LoVo (cell line): ENCODE data around the gene JARID2.

Source experiments
- DNase-seq: peaks from one replicate; pipeline ENCODE4 v3.0.0-alpha.2; 2016; ENCODE audit warnings: low spot score

Gene JARID2

DNA sequence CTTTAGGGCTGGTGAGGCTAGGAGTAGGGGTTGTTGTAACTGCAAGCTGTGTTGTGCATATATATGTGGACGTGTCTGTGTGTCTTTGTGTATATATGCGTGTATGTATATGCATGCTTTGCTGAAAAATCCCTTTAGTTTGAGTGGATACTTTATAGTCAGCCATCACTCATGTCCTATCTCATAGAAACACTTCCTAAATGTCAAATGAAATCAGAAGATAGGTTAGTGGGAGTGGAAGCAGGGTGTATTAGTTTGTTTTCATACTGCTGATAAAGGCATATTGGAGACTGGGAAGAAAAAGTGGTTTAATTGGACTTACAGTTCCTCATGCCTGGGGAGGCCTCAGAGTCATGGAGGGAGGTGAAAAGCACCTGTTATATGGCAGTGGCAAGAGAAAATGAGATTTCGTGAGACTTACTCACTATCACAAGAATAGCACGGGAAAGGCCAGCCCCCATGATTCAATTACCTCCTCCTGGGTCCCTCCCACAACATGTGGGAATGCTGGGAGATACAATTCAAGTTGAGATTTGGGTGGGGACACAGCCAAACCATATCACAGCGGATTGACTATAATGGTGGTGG lies 131.1 kb downstream of the JARID2 start:
- no peak for DNase-seq

GRCh38 chr6:15378272-15378671 lies 132.4 kb downstream of the JARID2 start:
- no peak for DNase-seq

DNA sequence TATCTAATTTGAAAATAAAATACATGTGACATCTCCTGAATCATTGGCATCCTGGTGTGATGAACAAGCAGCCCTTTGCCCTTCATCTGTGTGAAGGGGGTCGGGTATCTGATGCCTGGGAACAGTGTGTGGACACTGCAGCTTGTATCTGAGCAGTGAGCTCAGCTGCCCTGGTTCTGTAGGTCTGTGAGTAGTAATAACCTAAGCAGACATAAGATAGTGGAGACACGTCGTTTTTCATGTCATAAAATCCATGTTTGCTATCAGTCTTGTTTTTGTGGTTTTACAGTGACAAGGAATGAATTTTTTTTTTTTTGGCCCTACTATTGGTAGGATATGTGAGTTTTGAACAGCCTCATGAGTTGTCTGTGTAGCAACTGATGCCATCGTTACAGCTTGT lies 133.0 kb downstream of the JARID2 start:
- no peak for DNase-seq

GRCh38 chr6:15380351-15380750 lies 134.5 kb downstream of the JARID2 start:
- DNase-seq = no peak

DNA sequence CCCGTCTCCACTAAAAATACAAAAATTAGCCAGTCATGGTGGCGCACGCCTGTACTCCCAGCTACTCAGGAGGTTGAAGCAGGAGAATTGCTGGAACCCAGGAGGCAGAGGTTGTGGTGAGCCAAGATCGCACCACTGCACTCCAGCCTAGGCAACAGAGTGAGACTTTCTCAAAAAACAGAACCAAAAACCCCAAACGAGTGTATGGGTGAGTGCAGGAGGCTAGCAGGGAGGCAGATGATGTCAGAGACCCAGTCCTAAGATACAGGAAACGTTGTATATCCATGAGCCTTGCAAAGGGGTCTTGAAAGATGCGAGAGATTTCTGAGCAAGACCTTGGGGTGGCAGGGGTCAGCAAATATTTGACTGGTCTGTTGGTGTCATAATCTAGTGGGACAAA lies 136.2 kb downstream of the JARID2 start:
- DNase-seq = no peak

GRCh38 chr6:15382712-15383111 lies 136.8 kb downstream of the JARID2 start:
- no peak for DNase-seq

DNA sequence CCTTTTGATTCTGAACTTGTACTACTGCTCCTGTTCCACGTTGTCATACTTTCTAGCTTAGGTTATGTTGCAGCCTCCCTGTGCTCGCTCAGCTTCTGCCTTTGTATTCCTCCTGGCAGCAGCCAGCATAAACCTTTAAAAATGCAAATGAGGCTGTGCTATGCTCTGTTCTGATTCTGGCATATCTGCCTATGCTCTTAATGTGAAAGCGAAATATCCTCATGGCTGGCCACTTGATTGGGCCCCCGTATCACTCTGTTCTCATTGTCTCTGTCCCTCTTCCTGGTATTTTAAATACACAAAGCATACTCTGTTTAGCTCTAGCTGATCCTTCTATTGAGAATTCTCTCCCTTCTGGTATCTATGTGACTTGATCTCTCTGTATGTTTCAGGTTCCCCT lies 139.0 kb downstream of the JARID2 start:
- no peak for DNase-seq

- DNase-seq = no peak
Measured at GRCh38 chr6:15385521-15385920, 139.7 kb downstream of the JARID2 start.

- no peak for DNase-seq
Measured at GRCh38 chr6:15386110-15386755, 140.4 kb downstream of the JARID2 start.

GRCh38 chr6:15386756-15387112 lies 140.9 kb downstream of the JARID2 start:
- DNase-seq = no peak

- DNase-seq = no peak
Measured at GRCh38 chr6:15387118-15387517, 141.2 kb downstream of the JARID2 start.

DNA sequence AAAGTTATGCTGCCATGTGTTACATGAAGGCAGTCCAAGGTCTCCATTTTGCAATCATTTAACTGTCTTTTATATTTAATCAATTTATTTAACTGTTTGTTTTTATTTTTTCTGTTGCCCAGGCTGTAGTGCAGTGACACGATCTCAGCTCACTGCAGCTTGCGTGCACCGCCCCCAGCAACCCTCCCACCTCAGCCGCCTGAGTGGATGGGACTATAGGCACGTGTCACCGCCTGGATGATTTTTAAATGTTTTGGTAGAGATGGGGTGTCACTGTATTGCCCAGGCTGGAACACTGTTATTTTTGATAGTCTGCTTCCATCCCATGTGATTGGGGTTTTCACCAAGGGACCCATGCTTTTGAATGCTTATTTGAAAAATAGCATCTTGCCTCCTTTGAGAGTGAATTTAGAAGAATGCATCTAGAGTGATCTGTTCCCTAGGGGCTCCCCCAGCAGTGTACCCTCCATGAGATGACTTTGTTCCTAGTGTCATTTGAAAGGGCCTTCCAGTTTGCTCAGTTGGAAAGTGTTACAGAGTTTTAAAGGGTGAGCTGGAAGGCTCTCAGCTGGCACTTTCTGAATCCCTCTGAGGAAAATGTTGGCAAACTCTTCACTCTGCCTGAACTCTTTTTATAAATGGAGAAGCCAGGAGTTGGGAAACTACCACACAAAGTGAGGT lies 143.4 kb downstream of the JARID2 start:
- DNase-seq = no peak

- no peak for DNase-seq
Measured at GRCh38 chr6:15389765-15390723, 144.2 kb downstream of the JARID2 start.

- no peak for DNase-seq
Measured at GRCh38 chr6:15391500-15391899, 145.6 kb downstream of the JARID2 start.

- DNase-seq = no peak
Measured at GRCh38 chr6:15392182-15392581, 146.3 kb downstream of the JARID2 start.

DNA sequence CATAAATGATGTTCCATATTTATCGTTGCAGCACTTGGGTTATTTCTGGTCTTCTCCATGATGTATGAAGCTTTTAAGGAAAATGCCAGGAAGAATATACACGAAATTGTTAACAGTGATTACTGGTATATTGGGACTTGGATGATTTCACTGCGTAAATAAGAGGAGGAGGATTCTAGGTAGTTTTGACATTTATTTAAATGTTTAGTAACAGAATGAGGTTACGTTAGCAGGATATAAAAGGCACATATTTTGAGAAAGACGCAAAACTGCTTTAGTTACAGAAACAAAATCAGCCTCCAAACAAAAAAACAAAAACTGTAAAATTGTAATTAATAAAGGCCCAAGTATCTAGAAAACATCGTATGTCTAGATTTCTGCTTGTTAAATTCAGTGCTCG lies 147.7 kb downstream of the JARID2 start:
- no peak for DNase-seq

DNA sequence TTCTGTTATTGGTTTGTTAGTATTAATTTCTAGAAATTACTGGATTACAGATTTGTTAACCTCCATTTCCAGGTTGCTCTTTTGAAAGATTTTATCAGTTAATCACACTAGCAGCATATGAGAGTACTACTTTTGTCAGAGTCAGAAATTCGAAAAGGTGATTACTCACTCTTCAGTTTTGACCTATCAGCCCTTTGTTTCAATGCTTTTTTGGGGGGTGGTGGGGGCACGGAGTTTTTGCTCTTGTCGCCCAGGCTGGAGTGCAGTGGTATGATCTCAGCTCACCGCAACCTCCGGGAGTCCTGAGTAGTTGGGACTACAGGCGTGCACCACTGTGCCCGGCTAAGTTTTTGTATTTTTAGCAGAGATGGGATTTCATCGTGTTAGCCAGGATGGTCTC lies 149.2 kb downstream of the JARID2 start:
- DNase-seq = no peak

DNA sequence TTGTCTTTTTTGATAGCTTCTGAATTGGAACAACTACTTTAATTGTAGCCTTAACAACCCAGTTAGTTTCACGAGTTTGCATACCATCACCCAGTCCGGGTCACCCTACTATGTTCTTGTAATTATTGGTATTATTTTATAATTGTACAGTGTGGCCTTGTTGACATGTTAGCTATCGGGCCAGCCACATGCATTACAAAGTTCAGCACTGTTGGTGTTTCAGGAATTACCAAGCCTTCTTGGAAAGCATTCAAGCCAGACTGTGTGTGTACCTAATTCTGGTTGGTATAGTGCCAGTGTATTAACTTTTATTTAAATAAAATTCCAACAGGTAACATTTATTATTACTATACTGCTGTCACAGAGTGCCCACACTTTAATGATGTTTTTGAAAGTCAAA lies 150.9 kb downstream of the JARID2 start:
- DNase-seq = no peak

GRCh38 chr6:15398633-15399275 lies 152.9 kb downstream of the JARID2 start:
- no peak for DNase-seq

DNA sequence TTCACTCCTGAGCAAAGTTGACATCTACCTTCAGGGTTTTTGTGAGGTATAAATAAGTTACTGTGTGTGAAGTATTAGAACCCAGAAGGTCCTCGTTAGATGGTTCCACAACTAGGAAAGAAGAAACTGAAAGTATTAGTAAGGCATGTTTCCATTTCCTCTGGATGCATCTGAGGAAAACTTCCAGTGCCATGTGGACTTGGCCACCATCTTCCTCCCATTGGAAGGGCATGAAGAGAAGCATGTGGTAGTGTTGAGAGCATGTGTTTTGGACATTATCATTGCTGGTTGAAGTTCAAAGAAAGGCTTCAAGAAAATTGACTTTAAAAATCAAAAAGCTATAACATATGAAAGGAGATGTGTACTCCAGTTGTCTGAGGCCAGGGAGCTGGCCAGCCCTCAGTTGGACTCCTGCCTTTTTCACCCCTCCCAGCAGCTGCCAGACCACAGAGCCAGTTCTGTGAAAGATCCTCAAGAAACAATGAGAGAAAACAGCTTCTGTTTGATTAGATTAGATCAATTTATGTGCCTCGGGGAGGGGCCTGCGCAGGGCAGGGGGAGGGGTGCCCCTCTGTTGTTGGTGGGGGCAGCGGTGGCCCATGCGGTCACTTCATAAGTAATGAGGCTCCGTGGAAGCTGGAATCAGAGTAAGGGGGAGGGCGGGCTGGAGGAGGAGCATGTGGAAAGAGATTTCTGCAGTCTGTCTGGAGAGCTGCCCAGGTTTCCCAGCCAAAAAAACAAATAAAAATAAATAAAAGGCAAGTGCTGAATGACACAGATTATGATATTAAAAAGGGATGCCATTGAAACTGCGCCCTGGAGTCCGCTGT lies 154.0 kb downstream of the JARID2 start:
- DNase-seq = no peak

DNA sequence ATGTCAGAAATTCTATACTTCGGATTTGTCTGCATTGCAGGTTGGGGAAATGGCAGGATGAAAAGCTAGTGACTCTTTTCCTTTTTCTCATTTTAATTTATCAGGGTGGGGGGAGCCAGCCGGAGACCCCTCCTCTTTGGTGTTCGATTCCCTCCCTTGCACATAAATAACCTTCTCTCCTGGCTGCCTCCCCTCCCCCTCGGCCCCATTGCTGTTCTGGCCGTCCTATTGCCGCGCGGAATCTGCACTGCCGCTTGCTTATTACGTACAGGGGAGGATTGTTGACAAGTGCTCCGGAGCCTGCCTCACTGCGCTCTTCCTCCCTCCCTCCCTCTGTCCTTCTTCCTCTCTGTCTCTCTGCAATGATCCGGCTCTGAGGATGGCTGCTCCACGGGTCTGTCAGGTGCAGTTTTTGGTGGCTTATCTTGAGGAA lies 154.7 kb downstream of the JARID2 start:
- no peak for DNase-seq
